Fibroblast of lung (primary cell): Measurements from ENCODE around the gene VGLL4. TPM values are rescaled to one million over a fixed set of nuclear protein-coding genes. Genes with fewer than 3 reads are reported as not detected.
"Not testable (repeated sequence)": the region's sequence is repeated elsewhere in the genome, so short reads cannot be mapped to it uniquely, and the experiment has no call there.

Experiments used
- DNase-seq, 2 donors: peaks; one replicate each; pipeline versions ENCODE4 v3.0.0 to v3.0.0-alpha.2; 2010; ENCODE audit warnings: low read depth in 2 of 2
- H2AFZ ChIP-seq: 2 replicates; pipeline ENCODE4 v1.5.1; 2012; ENCODE audit warnings: low read length, control low read depth, inconsistent platforms
- H3K27ac ChIP-seq: 2 replicates; pipeline ENCODE4 v1.5.1; 2011; ENCODE audit warnings: low read length, control low read depth; ENCODE audit not compliant: insufficient read depth
- H3K27me3 ChIP-seq: 2 replicates; pipeline ENCODE4 v1.5.1; 2011; ENCODE audit warnings: mild to moderate bottlenecking, low read length; ENCODE audit not compliant: control insufficient read depth, insufficient read depth
- H3K36me3 ChIP-seq: 2 replicates; pipeline ENCODE4 v1.5.1; 2011; ENCODE audit warnings: low read length; ENCODE audit not compliant: control insufficient read depth, insufficient read depth
- H3K4me1 ChIP-seq: 2 replicates; pipeline ENCODE4 v1.5.1; 2011; ENCODE audit warnings: low read length; ENCODE audit not compliant: control insufficient read depth, insufficient read depth; ENCODE audit errors: extremely low read depth
- H3K4me2 ChIP-seq: 2 replicates; pipeline ENCODE4 v1.5.1; 2011; ENCODE audit warnings: low read length, control low read depth; ENCODE audit not compliant: insufficient read depth; ENCODE audit errors: extremely low read depth
- H3K4me3 ChIP-seq, 4 experiments: fragments of 200-600 bp in 1 of 4; sonication (generic) in 1 of 4; replicated peaks in 1 of 4; 2 replicates each; pipeline ENCODE4 v1.5.1; 2011 to 2016; ENCODE audit warnings: low read length in 4 of 4, low read depth in 3 of 4, mild to moderate bottlenecking in 3 of 4, control low read depth in 2 of 4, inconsistent platforms in 1 of 4, mixed read lengths in 1 of 4; ENCODE audit not compliant: insufficient read depth in 1 of 4; ENCODE audit errors: control extremely low read depth in 1 of 4
- H3K79me2 ChIP-seq: 2 replicates; pipeline ENCODE4 v1.5.1; 2012; ENCODE audit warnings: mild to moderate bottlenecking, low read length, inconsistent platforms; ENCODE audit not compliant: control insufficient read depth, insufficient read depth
- H3K9ac ChIP-seq: 2 replicates; pipeline ENCODE4 v1.5.1; 2011; ENCODE audit warnings: mild to moderate bottlenecking, low read length, control low read depth; ENCODE audit not compliant: insufficient read depth
- H3K9me3 ChIP-seq: 2 replicates; pipeline ENCODE4 v1.5.1; 2012; ENCODE audit warnings: low read depth, low read length; ENCODE audit not compliant: control insufficient read depth, insufficient read depth
- H4K20me1 ChIP-seq: 2 replicates; pipeline ENCODE4 v1.5.1; 2011; ENCODE audit warnings: low read length; ENCODE audit not compliant: control insufficient read depth, insufficient read depth; ENCODE audit errors: extremely low read depth
- EZH2 ChIP-seq: IDR thresholded peaks from 2 replicates; pipeline ENCODE4 v1.5.1; 2012; ENCODE audit warnings: low read length, control low read depth, mild to moderate bottlenecking; ENCODE audit errors: missing control alignments
- polyA plus RNA-seq, 2 donors: library from polyadenylated mRNA; depleted of rRNA in 1 of 2; stranded (reverse) in 1 of 2; unstranded in 1 of 2; fragments of >200 nt; gene quantifications; 2 replicates each; pipeline ENCODE4 v1.2.1, GENCODE V29; 2011 to 2012; ENCODE audit warnings: missing spikeins in 1 of 2
- total RNA-seq: library from RNA; depleted of rRNA; stranded (reverse); fragments of >200 nt; gene quantifications from 2 replicates; pipeline ENCODE4 v1.2.1, GENCODE V29; 2014
- TF ChIP-seq, protein P1 (sequence below), 2 donors: IDR thresholded peaks in 1 of 2; conservative IDR thresholded peaks in 1 of 2; 1 replicate in 1 of 2; 2 replicates in 1 of 2; pipeline ENCODE4 v1.5.1; 2011 to 2012; ENCODE audit warnings: low read length in 2 of 2, control low read depth in 1 of 2, inconsistent platforms in 1 of 2, low read depth in 1 of 2, mild to moderate bottlenecking in 1 of 2

The VGLL4 gene
- total and polyA plus RNA-seq, 2 donors (not counting 1 experiment from before 2014, with no cell fraction given): 18.4 to 34.7 TPM

DNA sequence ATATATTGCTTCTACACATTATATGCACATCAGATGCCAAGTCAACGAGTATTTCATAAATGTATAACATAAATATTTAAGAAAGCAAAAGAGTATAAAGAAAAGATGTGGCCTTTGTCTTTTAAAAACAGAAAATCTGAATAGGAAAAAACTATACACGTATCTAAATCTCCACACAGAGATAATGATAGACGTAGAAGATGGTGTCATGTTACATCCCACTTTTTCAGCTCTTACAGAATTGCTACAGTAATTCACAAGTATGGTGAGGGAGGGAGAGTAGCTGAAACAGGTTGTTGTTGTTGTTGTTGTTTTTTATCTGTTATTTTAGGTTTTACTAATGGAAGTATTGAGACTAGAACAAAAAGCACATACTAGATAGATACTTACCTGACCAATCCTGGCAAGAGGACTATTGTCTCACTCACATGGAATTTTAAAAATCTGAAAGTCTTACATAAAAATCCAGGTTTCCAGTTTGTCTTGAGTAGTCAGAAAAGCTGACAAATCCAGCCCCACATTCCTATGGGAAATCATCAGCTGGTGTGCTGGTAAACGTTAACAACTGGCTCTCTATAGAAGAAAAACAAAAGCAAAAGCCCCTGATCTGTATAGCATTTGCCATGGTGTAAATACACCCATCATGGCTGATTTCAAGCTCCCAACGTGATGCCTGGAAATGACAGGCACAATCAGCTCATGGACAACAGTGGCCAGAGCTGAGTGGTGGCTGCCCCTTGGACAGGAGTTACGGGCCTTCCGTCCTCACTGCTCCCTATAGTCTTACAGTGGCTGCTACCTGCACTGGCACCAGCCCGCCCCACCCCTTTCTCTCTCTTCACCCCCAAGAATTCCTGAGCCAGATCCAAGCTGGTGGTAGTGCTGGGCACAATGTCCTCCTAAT lies 47.4 kb upstream of the VGLL4 start:
- Histone ChIP-seq H3K27ac (no peak overlapping the region), H3K4me1 (no peaks in the 10 kb centered on the region), H3K4me3 (no peak overlapping the region), H3K36me3 (no peaks in the 10 kb centered on the region), H3K9ac (no peak overlapping the region), H3K4me2 (no peak overlapping the region), H3K79me2 (no peaks in the 10 kb centered on the region), H4K20me1 (no peaks in the 10 kb centered on the region), H2AFZ (no peak overlapping the region), H3K27me3 (no peaks in the 10 kb centered on the region), H3K9me3 (no peaks in the 10 kb centered on the region)
- DNase-seq: peak; percentile 23 to 77
- TF ChIP-seq, protein P1, sequence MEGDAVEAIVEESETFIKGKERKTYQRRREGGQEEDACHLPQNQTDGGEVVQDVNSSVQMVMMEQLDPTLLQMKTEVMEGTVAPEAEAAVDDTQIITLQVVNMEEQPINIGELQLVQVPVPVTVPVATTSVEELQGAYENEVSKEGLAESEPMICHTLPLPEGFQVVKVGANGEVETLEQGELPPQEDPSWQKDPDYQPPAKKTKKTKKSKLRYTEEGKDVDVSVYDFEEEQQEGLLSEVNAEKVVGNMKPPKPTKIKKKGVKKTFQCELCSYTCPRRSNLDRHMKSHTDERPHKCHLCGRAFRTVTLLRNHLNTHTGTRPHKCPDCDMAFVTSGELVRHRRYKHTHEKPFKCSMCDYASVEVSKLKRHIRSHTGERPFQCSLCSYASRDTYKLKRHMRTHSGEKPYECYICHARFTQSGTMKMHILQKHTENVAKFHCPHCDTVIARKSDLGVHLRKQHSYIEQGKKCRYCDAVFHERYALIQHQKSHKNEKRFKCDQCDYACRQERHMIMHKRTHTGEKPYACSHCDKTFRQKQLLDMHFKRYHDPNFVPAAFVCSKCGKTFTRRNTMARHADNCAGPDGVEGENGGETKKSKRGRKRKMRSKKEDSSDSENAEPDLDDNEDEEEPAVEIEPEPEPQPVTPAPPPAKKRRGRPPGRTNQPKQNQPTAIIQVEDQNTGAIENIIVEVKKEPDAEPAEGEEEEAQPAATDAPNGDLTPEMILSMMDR (conservative IDR thresholded peaks at IDR 0.05 in 1 of 2, IDR thresholded peaks at IDR 0.05 in 1 of 2; ENCODE audit: low read depth in 1 of 2, low read length in 2 of 2): no peak
- TF ChIP-seq EZH2: no peak

DNA sequence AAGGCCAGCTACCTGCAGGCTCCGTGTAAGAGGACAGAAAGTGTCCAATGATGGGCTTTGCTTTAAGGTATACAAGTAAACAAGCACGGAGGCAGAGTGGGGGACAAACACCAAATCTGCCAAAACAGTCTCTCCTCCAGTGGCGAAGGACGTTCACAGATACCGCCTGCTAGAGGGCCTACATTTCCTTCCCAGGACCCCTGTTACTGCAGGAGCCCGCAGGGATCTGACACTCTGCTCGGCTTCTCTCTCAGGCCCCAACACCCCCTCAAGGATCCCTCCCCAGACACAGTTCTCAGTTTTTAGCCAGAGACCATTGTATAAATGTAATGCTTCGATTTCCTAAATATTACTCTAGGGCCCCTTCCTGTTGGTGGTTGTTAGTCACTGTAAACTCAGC lies 46.0 kb upstream of the VGLL4 start:
- no peaks in the 10 kb centered on the region for H3K36me3 ChIP-seq
- H3K4me2 ChIP-seq: no peak overlapping the region
- H3K27ac ChIP-seq: no peak overlapping the region
- H4K20me1 ChIP-seq: no peaks in the 10 kb centered on the region
- H3K9me3 ChIP-seq: no peaks in the 10 kb centered on the region
- no peaks in the 10 kb centered on the region for H3K79me2 ChIP-seq
- H3K27me3 ChIP-seq: no peaks in the 10 kb centered on the region
- H3K9ac ChIP-seq: no peak overlapping the region
- TF ChIP-seq EZH2: no peak
- TF ChIP-seq, protein P1 (conservative IDR thresholded peaks at IDR 0.05 in 1 of 2, IDR thresholded peaks at IDR 0.05 in 1 of 2; ENCODE audit: low read depth in 1 of 2, low read length in 2 of 2): no peak
- no peak overlapping the region for H2AFZ ChIP-seq
- H3K4me1 ChIP-seq: no peaks in the 10 kb centered on the region
- no peak for DNase-seq
- H3K4me3 ChIP-seq: no peak overlapping the region

DNA sequence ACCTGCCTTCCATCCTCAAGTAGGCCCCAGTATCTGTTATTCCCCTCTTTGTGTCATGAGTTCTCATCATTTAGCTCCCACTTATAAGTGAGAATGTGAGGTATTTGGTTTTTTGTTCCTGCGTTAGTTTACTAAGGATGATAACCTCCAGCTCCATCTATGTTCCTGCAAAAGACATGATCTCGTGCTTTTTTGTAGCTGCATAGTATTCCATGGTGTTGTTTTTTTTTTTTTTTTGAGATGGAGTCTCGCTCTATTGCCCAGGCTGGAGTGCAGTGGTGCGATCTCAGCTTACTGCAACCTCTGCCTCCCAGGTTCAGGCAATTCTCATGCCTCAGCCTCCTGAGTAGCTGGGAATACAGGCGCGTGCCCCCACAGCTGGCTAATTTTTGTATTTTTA lies 41.3 kb upstream of the VGLL4 start:
- not testable (repeated sequence) for H3K79me2 ChIP-seq, H3K4me1 ChIP-seq

More for the DNA sequence above, 41.3 kb upstream of the VGLL4 start:
- not testable (repeated sequence) for DNase-seq, H4K20me1 ChIP-seq, H3K9ac ChIP-seq, H3K27ac ChIP-seq, H2AFZ ChIP-seq, H3K36me3 ChIP-seq, H3K4me3 ChIP-seq, H3K9me3 ChIP-seq, H3K4me2 ChIP-seq, H3K27me3 ChIP-seq
